Measurements from ENCODE around the gene NCAPG. TPM values are rescaled to one million over a fixed set of nuclear protein-coding genes. Genes with fewer than 3 reads are reported as not detected.

The NCAPG gene
- polyA plus RNA-seq (2013) = 25.2 and 27.9 TPM in 2 replicates

GRCh38 chr4:17810260-17811077 is at the start of gene NCAPG, which contains the start of gene DCAF16:
TSS of gene NCAPG (plus strand) at chr4:17810979. CDS start at chr4:17811078, 99 bp downstream.
TSS of gene DCAF16 (minus strand) at chr4:17810757. CDS start at chr4:17804141, 6,616 bp downstream.
- H3K23ac ChIP-seq (ENCODE audit: low read length) = no peak within 1 kb of the TSS
- H3K18ac ChIP-seq (ENCODE audit: low read length) = peak within 1 kb of the TSS; percentile 89
- H3K14ac ChIP-seq (ENCODE audit: low read length) = peak within 1 kb of the TSS; percentile 94
- peak within 1 kb of the TSS; percentile 88 for H2BK5ac ChIP-seq (ENCODE audit: low read depth, low read length, poor library complexity)
- WGBS (ENCODE audit: extremely low coverage, insufficient coverage, insufficient read length) = no CpG with 5 or more reads among the region's 69 CpGs
- H3K4me3 ChIP-seq (ENCODE audit: low read depth, low read length) = peak within 1 kb of the TSS; percentile 89
- H2BK12ac ChIP-seq (ENCODE audit: low read length) = no peak within 1 kb of the TSS
- H3K9me3 ChIP-seq (ENCODE audit: insufficient read depth, low read depth, low read length) = no peaks in the 10 kb centered on the region
- DNase-seq = peak; percentile 100
- peaks cover 8% of the 10 kb centered on the region for H3K79me1 ChIP-seq (ENCODE audit: low read length)
- no peaks in the 10 kb centered on the region for H3K27me3 ChIP-seq (ENCODE audit: insufficient read depth, low read length)
- H3K4me1 ChIP-seq (ENCODE audit: control insufficient read depth in 1 of 2, insufficient read depth in 2 of 2, low read length in 2 of 2) = no peaks in the 10 kb centered on the region
- peak within 1 kb of the TSS; percentile 98 for H3K4me2 ChIP-seq (ENCODE audit: low read length)
- H3K79me2 ChIP-seq (ENCODE audit: control insufficient read depth, insufficient read depth, low read length, poor library complexity) = peaks cover 12% of the 10 kb centered on the region
- H4K91ac ChIP-seq (ENCODE audit: low read depth, low read length) = peak within 1 kb of the TSS; percentile 70
- peak within 1 kb of the TSS; percentile 91 for H4K8ac ChIP-seq (ENCODE audit: low read depth, low read length)
- H3K9ac ChIP-seq (ENCODE audit: low read length) = peak within 1 kb of the TSS; percentile 92
- peak within 1 kb of the TSS; percentile 93 for H2AFZ ChIP-seq (ENCODE audit: insufficient read depth, low read length, poor library complexity)
- peak within 1 kb of the TSS; percentile 92 for H2AK5ac ChIP-seq (ENCODE audit: low read length)
- peak within 1 kb of the TSS; percentile 37 for H4K12ac ChIP-seq (ENCODE audit: low read depth, low read length)
- peak within 1 kb of the TSS; percentile 100 for H3K4ac ChIP-seq (ENCODE audit: low read depth, low read length)
- H2BK120ac ChIP-seq (ENCODE audit: insufficient read depth, low read length, poor library complexity) = peak within 1 kb of the TSS; percentile 73
- peaks cover 3% of the 10 kb centered on the region in 2 experiments for H3K36me3 ChIP-seq (ENCODE audit: control insufficient read depth in 1 of 2, insufficient read depth in 2 of 2, low read length in 2 of 2)
- H3K27ac ChIP-seq (ENCODE audit: low read depth, low read length) = peak within 1 kb of the TSS; percentile 85

GRCh38 chr4:17761062-17761461 is 49.7 kb upstream of the NCAPG start:
- Histone ChIP-seq H2BK120ac (ENCODE audit: insufficient read depth, low read length, poor library complexity) (no peak overlapping the region), H3K36me3 (ENCODE audit: control insufficient read depth in 1 of 2, insufficient read depth in 2 of 2, low read length in 2 of 2) (no peaks in the 10 kb centered on the region), H3K14ac (ENCODE audit: low read length) (no peak overlapping the region), H2BK12ac (ENCODE audit: low read length) (no peak overlapping the region), H3K4me3 (ENCODE audit: low read depth, low read length) (no peak overlapping the region), H2AK5ac (ENCODE audit: low read length) (no peak overlapping the region), H3K27ac (ENCODE audit: low read depth, low read length) (no peak overlapping the region), H3K79me2 (ENCODE audit: control insufficient read depth, insufficient read depth, low read length, poor library complexity) (no peaks in the 10 kb centered on the region), H3K27me3 (ENCODE audit: insufficient read depth, low read length) (no peaks in the 10 kb centered on the region), H3K9ac (ENCODE audit: low read length) (no peak overlapping the region), H3K9me3 (ENCODE audit: insufficient read depth, low read depth, low read length) (no peaks in the 10 kb centered on the region), H3K23ac (ENCODE audit: low read length) (no peak overlapping the region), H3K79me1 (ENCODE audit: low read length) (no peaks in the 10 kb centered on the region), H3K4me2 (ENCODE audit: low read length) (no peak overlapping the region), H3K4me1 (ENCODE audit: control insufficient read depth in 1 of 2, insufficient read depth in 2 of 2, low read length in 2 of 2) (no peaks in the 10 kb centered on the region), H3K18ac (ENCODE audit: low read length) (no peak overlapping the region), H3K4ac (ENCODE audit: low read depth, low read length) (no peak overlapping the region), H4K12ac (ENCODE audit: low read depth, low read length) (no peak overlapping the region), H4K8ac (ENCODE audit: low read depth, low read length) (no peak overlapping the region), H2AFZ (ENCODE audit: insufficient read depth, low read length, poor library complexity) (no peak overlapping the region), H4K91ac (ENCODE audit: low read depth, low read length) (no peak overlapping the region), H2BK5ac (ENCODE audit: low read depth, low read length, poor library complexity) (no peak overlapping the region)
- DNase-seq = no peak
- WGBS (ENCODE audit: extremely low coverage, insufficient coverage, insufficient read length) = no CpG with 5 or more reads among the region's 1 CpG

GRCh38 chr4:17762726-17763125 is 48.1 kb upstream of the NCAPG start:
- no peak overlapping the region for H4K12ac ChIP-seq (ENCODE audit: low read depth, low read length)
- no peak overlapping the region for H2BK120ac ChIP-seq (ENCODE audit: insufficient read depth, low read length, poor library complexity)
- no peak overlapping the region for H3K4ac ChIP-seq (ENCODE audit: low read depth, low read length)
- H3K23ac ChIP-seq (ENCODE audit: low read length) = no peak overlapping the region
- H2AK5ac ChIP-seq (ENCODE audit: low read length) = no peak overlapping the region
- no peak overlapping the region for H3K18ac ChIP-seq (ENCODE audit: low read length)
- H4K8ac ChIP-seq (ENCODE audit: low read depth, low read length) = no peak overlapping the region
- DNase-seq = peak in 1 of 2 donors; percentile 8
- no peak overlapping the region for H2BK12ac ChIP-seq (ENCODE audit: low read length)
- H3K9ac ChIP-seq (ENCODE audit: low read length) = no peak overlapping the region
- H3K27me3 ChIP-seq (ENCODE audit: insufficient read depth, low read length) = no peaks in the 10 kb centered on the region
- WGBS (ENCODE audit: extremely low coverage, insufficient coverage, insufficient read length) = no CpG with 5 or more reads among the region's 1 CpG
- H3K79me2 ChIP-seq (ENCODE audit: control insufficient read depth, insufficient read depth, low read length, poor library complexity) = no peaks in the 10 kb centered on the region
- H3K9me3 ChIP-seq (ENCODE audit: insufficient read depth, low read depth, low read length) = peaks cover 6% of the 10 kb centered on the region
- H3K79me1 ChIP-seq (ENCODE audit: low read length) = no peaks in the 10 kb centered on the region
- H2BK5ac ChIP-seq (ENCODE audit: low read depth, low read length, poor library complexity) = no peak overlapping the region
- H3K14ac ChIP-seq (ENCODE audit: low read length) = no peak overlapping the region
- no peak overlapping the region for H4K91ac ChIP-seq (ENCODE audit: low read depth, low read length)
- H3K36me3 ChIP-seq (ENCODE audit: control insufficient read depth in 1 of 2, insufficient read depth in 2 of 2, low read length in 2 of 2) = no peaks in the 10 kb centered on the region
- no peak overlapping the region for H3K27ac ChIP-seq (ENCODE audit: low read depth, low read length)
- H3K4me3 ChIP-seq (ENCODE audit: low read depth, low read length) = no peak overlapping the region
- H2AFZ ChIP-seq (ENCODE audit: insufficient read depth, low read length, poor library complexity) = no peak overlapping the region
- H3K4me1 ChIP-seq (ENCODE audit: control insufficient read depth in 1 of 2, insufficient read depth in 2 of 2, low read length in 2 of 2) = no peaks in the 10 kb centered on the region
- H3K4me2 ChIP-seq (ENCODE audit: low read length) = no peak overlapping the region

GRCh38 chr4:17763416-17763815 is 47.4 kb upstream of the NCAPG start:
- no CpG with 5 or more reads among the region's 3 CpGs for WGBS (ENCODE audit: extremely low coverage, insufficient coverage, insufficient read length)

More at GRCh38 chr4:17763416-17763815, 47.4 kb upstream of the NCAPG start:
- Histone ChIP-seq H3K27me3 (ENCODE audit: insufficient read depth, low read length) (no peaks in the 10 kb centered on the region), H3K9me3 (ENCODE audit: insufficient read depth, low read depth, low read length) (peaks cover 6% of the 10 kb centered on the region), H3K27ac (ENCODE audit: low read depth, low read length) (no peak overlapping the region), H3K79me2 (ENCODE audit: control insufficient read depth, insufficient read depth, low read length, poor library complexity) (no peaks in the 10 kb centered on the region), H4K91ac (ENCODE audit: low read depth, low read length) (no peak overlapping the region), H3K18ac (ENCODE audit: low read length) (no peak overlapping the region), H4K12ac (ENCODE audit: low read depth, low read length) (no peak overlapping the region), H3K14ac (ENCODE audit: low read length) (no peak overlapping the region), H3K4me1 (ENCODE audit: control insufficient read depth in 1 of 2, insufficient read depth in 2 of 2, low read length in 2 of 2) (no peaks in the 10 kb centered on the region), H3K79me1 (ENCODE audit: low read length) (no peaks in the 10 kb centered on the region), H4K8ac (ENCODE audit: low read depth, low read length) (no peak overlapping the region), H2AK5ac (ENCODE audit: low read length) (no peak overlapping the region), H3K4me2 (ENCODE audit: low read length) (no peak overlapping the region), H3K4me3 (ENCODE audit: low read depth, low read length) (no peak overlapping the region), H2BK12ac (ENCODE audit: low read length) (no peak overlapping the region), H3K23ac (ENCODE audit: low read length) (no peak overlapping the region), H3K4ac (ENCODE audit: low read depth, low read length) (no peak overlapping the region), H2BK120ac (ENCODE audit: insufficient read depth, low read length, poor library complexity) (no peak overlapping the region), H2BK5ac (ENCODE audit: low read depth, low read length, poor library complexity) (no peak overlapping the region), H2AFZ (ENCODE audit: insufficient read depth, low read length, poor library complexity) (no peak overlapping the region), H3K9ac (ENCODE audit: low read length) (no peak overlapping the region), H3K36me3 (ENCODE audit: control insufficient read depth in 1 of 2, insufficient read depth in 2 of 2, low read length in 2 of 2) (no peaks in the 10 kb centered on the region)
- no peak for DNase-seq
